HG03280 (cell line): ENCODE results near the gene SPIRE1.
"Not testable (repeated sequence)": the region's sequence is repeated elsewhere in the genome, so short reads cannot be mapped to it uniquely, and the experiment has no call there.

Experiments used
- ATAC-seq: cut with Tn5 transposase; IDR thresholded peaks from one replicate; pipeline ENCODE4 v1.9.1; 2021; ENCODE audit warnings: mild to moderate bottlenecking, moderate library complexity; ENCODE audit not compliant: unreplicated experiment

SPIRE1 gene

DNA sequence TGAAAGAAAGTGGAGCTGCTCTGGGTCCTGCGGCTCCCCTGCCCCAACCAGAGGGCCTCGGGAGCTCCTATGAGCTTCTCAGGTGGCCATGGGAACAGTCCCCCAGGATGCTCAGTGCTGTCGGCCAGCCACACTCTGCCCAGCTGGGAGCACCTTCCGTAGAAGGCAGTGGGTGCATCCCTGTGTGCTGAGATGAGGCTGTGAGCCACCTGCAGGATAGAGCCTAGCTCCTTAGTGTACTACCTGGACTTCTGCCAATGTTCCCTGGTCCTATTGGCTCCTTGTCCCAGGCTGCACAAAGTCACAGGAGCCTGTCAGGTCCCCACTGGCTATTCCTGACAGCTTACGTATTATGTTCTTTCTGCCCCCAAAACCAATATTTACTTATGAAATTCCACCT lies 234.1 kb downstream of the SPIRE1 start:
- no peak for ATAC-seq

DNA sequence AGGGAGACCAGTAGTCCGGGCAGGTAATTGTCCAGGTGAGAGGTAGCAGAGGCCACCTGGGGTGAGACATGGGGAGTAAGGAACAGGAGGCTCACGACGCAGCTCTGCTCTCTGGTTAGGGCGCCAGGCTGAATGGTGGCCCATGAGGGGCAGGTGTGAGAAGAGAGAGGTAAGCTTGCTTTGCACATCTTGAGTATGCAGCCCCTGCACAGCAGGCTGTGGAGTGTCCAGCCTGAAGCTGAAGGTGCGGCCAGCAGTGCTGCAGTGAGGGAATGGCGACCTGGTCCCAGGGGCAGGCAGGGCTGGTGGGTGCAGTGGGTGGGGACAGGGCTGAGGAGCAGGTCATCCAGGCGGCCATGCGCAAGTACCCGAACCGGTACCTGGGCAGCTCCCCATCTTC lies 234.5 kb downstream of the SPIRE1 start:
- ATAC-seq = no peak

- ATAC-seq = no peak
Observed at GRCh38 chr18:12422936-12423335, 235.0 kb downstream of the SPIRE1 start.

DNA sequence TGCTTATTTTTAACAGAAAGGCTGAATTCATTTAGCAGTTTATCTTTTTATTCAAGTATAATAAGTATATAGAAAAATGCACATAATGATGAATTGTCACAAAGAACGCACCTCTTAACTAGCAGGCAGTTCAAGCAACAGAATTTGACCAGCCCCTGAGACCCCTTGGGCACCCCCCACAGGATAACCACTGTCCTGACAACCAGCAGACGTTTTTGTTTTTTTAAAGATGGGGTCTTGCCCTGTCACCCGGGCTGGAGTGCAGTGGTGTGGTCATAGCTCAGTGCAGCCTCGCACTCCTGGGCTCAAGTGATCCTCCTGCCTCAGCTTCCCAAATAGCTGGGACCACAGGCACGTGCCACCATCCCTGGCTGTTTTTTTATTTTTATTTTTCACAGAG lies 236.2 kb downstream of the SPIRE1 start:
- ATAC-seq = no peak

- ATAC-seq = no peak
Observed at GRCh38 chr18:12420821-12421421, 237.0 kb downstream of the SPIRE1 start.

GRCh38 chr18:12417687-12418086 lies 240.2 kb downstream of the SPIRE1 start:
- ATAC-seq = no peak

GRCh38 chr18:12416098-12416729 lies 241.7 kb downstream of the SPIRE1 start:
- ATAC-seq = no peak

DNA sequence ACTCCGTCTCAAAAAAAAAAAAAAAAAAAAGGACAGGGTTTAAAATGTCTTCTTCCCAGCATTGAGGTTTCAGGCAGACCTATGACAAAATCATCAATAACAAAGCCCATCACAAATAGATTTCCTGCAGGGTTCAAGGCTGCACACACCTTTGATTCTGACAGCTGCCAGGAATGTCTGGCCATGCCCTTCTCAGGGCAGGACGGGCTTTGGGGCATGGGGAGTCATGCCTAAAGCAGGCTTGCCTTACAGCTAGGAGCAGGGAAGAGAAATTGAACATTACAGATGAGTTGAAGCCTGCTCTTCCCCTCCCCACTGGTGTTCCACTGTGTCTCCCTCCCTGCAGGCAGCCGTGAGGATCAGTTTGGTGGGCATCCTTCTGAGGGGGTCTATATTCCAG lies 246.5 kb downstream of the SPIRE1 start:
- no peak for ATAC-seq

DNA sequence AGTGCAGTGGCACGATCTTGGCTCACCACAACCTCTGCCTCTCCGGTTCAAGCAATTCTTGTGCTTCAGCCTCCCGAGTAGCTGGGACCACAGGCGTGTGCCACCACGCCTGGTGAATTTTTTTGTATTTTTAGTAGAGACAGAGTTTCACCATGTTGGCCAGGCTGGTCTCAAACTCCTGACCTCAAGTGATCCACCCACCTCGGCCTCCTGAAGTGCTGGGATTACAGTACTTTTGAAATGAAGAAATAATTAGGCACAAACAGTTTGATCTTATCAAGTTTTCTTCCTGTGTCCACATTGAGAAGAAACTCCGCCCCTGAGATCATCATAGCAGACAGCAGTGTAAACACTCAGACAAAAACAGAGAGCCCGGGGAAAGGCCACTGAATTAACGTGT lies 247.2 kb downstream of the SPIRE1 start:
- ATAC-seq = not testable (repeated sequence)

DNA sequence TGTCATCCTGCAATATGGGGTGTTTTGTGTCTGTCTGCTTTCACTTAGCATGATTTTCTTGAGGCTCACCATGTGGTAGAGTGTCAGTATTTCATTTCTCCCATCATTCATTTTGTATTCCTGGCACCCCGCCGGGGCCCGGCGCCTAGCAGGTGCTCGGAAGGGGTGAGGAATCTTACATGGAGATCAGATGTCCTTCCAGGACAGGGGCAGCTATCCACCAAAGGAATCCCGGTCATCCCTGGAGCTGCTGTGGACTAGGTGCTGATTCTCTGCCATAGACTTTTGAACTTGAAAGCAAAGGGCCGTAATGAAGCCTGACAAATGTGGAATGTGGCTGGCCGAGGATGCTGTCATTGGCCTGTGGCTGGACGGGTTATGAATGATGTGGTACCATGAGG lies 247.8 kb downstream of the SPIRE1 start:
- ATAC-seq = no peak

DNA sequence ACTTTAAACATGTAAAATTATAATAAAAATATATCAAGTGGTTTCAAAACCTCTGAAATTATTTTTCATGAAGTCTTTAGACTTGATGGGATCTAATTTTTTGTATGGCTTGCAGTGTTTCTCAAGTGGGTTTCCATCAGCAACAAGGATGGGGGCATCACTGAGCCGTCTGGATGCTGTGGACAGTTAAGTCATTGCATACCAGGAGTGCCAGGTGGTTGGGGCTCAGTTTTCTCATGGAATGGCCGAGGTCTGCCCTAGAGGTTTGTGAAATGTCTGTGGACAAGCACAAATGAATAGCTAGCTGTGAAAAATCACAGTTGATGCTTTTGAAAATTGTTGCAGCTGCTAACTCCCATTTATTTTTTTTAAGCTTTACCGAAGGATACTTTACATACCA lies 248.4 kb downstream of the SPIRE1 start:
- ATAC-seq = no peak

- no peak for ATAC-seq
Observed at GRCh38 chr18:12408247-12408869, 249.5 kb downstream of the SPIRE1 start.

DNA sequence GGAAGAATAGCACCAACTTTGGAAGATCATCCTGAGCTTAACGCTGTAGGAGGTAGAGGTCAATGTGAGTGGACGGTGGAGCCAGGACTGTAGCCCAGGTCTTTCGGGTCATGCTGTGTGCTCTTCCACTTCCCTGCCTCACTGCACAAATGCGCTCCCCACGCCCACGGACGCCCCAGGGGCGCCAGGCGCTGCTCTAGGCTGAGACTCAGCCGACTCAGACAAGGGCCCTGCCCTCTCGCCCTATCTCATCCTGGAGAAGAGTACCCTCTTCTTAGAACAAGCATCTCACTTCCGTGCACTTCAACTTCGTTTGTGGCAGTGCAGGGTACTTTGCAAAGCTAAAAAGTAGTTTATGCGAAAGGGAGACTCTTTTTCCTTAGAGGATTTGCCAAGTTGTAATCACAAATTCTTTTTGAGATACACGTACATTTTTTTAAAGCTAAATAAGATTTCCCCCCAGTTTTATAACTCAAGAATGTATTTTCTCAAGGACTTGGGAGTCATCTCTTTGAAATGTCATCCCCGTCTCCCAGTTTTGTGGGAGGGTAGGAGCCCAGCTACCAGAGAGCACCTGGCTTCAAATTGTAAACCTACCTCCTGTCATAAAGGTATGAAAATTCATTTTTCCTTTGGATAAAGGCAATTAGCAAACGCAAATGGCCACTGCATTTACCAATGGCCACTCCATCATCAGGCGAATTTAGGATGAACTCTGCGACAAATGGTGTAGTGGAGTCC lies 251.4 kb downstream of the SPIRE1 start:
- no peak for ATAC-seq

- ATAC-seq = no peak
Observed at GRCh38 chr18:12405066-12405465, 252.8 kb downstream of the SPIRE1 start.

DNA sequence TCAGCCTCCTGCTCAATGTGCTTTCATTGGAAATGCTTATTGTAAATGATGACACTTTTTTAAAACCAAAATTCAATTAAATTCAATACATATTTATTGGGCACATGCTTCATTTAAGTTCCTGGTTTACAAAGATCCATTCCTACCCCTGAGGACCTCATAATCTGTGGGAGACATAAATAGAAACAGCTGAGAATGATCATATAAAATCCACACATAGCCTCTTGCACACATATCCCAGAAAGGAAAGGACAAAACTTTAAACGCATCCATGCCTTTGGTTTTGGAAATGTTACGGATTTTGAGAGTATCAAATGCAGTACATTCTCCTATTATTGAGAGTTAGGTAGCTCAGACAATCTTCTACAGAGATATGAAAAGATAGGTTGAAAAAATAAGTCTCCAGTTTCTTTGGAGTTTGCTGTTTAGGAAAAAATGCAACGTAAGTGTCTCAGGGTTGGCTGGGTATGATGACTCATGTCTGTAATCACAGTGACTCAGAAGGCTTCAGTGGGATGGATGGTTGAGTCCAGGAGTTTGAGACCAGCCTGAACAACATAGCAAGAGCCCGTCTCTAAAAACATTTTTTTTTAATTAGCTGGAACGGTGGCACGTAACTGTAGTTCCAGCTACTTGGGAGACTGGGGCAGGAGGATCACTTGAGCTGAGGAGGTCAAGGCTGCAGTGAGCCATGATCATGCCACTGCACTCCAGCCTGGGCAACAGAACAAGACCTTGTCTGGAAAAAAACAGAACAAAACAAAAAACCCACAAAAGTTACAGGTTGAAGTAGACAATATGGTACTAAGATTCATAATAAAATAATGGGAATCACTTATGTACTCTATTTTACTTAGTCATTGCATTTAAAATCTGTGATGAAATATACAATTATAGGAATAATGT lies 254.1 kb downstream of the SPIRE1 start:
- no peak for ATAC-seq

- no peak for ATAC-seq
Observed at GRCh38 chr18:12401881-12402280, 256.0 kb downstream of the SPIRE1 start.

DNA sequence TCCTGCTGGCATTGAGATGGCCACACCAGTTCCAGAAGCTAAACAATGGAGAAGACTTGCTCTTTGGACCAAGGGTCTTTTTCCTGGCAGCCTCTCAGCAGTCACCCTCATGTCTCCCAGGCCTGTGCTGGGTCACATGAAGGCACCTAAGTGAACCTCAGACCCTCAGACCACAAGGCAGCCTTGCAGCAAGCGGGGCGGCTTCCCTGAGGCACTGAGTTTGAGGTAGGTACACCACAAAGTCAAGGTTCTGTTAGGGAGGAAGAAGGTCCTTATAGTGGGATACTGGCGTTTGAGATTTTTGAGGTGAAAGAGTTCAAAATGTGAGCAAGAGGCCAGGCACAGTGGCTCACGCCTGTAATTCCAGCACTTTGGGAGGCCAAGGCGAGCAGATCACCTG lies 258.7 kb downstream of the SPIRE1 start:
- ATAC-seq = no peak

- no peak for ATAC-seq
Observed at GRCh38 chr18:12398625-12399024, 259.3 kb downstream of the SPIRE1 start.

DNA sequence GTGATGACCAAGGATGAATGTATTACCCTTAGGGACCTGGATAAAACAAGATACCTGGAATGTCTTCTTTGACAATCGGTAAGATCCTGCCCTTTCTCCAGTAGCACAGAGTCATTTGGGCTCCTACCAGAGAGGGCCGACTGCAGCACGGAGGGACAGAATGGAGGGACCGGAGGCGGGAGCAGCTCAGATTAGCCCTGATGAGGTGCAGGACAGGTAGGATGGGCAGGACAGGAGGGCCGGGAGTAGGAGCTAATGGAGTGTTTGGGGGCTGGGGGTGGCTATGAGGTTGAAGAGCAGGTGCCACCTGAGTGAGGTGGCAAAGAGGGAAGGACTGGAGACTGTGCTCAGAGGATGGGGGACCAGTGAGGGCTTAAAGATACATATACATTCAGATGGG lies 260.1 kb downstream of the SPIRE1 start:
- ATAC-seq = no peak

GRCh38 chr18:12397254-12397653 lies 260.7 kb downstream of the SPIRE1 start:
- no peak for ATAC-seq
